HS-27A (cell line): ENCODE data around the gene MOCOS.

Experiments used
- DNase-seq: peaks from one replicate; pipeline ENCODE4 v3.0.0-alpha.2; 2012; ENCODE audit warnings: low read depth, missing footprints

MOCOS gene

DNA sequence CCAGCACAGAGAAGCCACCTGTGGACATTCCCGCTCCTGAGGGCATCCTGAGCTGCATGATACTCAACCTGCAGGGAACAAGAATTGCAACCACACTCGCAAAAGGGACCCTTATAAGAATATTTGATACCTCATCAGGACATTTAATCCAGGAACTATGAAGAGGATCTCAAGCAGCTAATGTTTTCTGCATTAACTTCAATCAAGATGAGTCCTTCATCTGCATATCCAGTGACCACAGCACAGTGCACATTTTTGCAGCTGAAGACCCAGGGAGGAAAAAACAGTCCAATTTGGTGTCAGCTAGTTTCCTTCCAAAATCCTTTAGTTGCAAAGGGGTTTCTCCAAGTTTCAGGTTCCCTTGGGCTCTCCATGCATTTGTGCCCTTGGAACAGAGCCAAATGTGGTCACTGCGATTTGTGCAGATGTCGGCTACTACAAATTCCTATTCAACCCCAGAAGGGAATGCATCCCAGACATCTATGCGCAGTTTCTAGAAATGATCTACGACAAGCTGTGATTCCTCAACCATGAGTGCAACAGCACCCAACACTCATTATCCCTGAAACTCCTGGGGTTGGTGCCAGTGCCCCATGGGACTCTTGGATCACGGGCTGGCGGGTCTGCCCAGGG, 86.9 kb downstream of the MOCOS start:
- no peak for DNase-seq

DNA sequence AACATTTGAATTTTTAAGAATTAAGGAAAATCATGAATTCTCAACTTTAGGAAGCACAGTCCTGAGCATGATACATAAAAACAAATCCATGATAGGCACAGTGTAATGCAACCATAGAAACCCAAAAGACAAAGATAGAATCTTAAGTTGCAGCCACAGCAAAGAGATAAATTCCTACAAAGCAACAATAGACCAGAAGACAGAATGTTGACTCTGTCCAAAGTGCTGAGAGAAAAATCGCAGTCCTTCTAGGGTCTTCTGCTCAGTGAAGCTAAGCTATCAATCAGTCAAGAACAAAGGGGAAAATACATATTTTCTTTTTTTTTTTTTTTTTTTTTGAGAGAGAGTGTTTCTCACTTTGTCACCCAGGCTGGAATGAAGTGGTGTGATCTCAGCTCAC, 88.3 kb downstream of the MOCOS start:
- no peak for DNase-seq

DNA sequence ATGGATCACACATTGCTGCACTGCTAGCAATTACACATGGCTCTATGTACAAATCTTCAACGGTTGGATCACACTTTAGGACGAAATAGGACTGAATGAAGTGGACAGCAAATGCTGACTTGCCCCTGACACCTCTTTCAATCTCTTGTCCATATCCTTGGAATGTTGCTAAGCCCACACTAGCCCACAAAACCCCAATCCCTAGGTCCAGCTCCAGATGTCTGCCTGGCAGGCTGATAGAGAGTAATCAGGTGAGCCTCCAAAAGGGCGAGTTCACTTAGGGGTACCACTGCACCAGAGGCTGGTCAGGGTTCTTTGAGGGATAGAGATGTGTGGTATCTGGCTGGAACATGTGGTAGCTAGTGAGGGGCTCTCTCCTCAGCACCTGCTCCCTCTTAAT, 91.7 kb downstream of the MOCOS start:
- DNase-seq, result no peak

DNA sequence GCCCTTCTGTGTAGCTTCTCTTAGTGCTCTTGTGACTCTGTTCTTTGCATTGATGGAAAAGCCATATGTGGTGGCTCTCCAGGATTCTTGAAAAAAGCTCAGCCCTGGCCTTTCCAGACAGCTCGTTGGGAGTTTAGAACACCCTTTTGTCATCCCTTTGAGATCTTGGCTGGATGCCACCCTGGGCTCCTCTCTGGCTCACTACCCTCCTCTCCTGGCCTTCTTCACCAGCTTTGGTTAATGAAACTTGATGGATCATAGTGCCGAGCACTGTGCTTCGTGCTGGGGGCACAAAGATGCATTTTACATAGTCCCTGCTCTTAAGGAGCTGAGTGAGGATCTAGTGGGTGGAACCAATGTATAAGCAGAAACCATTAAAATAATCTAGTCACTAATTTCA, 94.6 kb downstream of the MOCOS start:
- DNase-seq, result no peak

DNA sequence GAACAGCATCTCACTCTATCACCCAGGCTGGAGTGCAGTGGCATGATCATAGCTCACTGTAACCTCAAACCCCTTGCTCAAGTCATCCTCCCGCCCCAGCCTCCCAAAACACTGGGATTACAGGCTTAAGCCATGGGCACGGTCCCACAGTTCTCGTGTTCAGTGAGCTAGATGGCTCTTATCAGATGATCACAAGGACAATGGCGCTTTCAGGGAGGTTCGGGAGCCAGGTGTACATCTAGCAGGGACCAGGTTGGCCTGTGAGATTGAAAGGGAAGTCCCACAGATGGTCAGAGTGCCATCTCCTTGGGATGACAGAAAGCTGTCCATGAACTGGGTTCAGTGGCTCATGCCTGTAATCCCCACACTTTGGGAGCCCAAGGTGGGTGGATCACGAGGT, 96.2 kb downstream of the MOCOS start:
- DNase-seq, result no peak

DNA sequence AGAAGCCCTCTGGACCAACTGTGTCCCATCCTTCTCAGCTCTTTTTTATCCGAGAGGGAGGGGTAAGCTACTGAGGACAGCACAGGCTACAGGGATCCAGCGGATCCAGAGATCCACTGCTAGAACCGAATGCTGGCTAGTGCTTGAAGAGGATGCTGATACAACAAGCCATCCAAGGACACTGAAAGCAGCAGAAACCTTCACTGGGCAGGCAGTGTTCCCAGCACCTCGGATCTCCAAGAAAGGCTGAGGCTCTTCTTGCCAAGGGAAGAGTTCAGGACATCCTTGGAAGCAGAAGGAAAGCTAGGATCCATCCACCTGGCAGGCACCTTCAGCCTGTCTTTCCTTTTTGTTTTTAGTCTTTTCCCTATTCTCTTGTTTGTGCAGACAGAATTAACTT, 97.0 kb downstream of the MOCOS start:
- no peak for DNase-seq

DNA sequence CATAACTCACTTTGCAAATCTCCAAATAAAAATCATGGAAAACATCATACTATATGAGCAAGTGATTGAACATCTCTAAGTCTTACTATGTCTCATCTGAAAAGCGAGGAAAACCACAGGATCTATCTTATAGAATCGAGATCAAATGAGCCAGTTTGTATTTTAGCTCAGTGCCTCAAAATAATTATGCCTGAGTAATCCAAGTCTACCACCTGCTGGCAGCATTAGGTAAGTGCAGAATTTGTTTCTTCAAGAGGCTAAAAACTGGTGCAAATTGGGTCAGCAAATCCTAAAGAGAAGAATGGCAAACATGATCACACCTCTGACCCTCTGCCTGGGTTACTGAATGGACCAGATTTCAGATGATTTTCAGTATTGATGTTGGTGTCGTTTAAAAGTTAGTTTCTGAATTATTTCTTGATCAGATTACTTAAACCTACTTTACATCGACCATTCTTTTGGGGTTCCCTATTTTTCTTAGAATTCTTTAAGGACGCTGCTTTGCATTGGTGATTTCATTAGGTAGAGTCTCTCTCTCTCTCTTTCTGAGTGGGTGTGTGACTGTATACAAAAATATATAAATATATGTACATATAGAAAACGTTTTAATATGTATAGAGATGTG, 97.5 kb downstream of the MOCOS start:
- DNase-seq, result no peak

DNA sequence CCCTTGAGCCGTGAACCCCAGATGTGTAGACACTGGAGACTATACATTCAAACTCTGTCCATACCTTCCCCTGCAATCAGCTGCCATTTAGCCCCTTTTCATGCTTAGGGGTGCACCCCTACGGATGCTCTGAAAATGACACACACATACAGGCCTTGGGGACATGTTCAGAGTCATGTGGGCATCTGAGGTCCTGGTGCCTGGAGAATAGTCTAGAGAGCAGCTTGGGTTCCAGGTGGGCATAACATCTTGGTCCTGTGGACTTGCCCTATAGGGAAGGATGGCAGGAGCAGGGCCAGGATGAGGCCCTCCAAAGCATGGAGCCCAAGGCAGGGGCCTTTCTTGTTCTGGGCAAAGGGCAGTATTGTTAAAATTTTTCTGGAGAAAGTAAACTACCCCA, 100.4 kb downstream of the MOCOS start:
- no peak for DNase-seq

DNA sequence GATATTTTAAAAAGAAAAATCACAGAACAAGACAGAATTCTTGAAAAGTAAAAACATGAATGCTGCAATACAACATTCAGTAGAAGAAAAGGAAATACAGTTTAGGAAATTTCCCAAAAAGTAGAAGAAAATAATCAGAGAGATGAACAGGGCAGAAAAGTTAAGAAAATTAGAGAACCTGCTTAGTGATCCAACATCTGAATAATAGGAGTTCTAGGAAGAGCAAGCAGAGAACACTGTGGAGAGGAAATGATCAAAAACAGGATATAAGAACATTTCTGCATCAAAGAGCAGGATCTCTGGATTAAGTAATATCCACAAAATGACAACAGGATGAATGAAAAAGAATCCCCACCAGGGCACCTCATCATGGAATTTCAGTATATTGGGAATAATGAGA, 101.4 kb downstream of the MOCOS start:
- no peak for DNase-seq

DNA sequence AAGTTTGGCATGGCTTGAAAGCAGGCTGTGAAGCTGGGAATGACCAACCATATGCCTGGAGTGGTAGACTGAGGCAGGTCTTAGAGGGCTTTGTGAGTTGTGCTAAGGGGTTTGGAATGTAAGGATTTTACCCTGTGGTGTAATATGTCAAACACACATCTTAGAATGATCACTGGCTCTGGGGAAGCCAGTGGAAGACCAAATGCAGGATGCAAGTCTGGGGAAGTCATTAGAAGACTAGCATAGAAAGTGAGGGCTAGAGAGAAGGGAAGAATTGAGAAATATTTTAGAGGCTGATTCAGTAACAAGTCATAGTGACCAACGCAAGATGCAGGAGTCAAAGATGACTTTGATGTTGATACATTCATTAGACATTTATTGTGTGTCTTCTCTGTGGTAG, 106.7 kb downstream of the MOCOS start:
- DNase-seq, result no peak

DNA sequence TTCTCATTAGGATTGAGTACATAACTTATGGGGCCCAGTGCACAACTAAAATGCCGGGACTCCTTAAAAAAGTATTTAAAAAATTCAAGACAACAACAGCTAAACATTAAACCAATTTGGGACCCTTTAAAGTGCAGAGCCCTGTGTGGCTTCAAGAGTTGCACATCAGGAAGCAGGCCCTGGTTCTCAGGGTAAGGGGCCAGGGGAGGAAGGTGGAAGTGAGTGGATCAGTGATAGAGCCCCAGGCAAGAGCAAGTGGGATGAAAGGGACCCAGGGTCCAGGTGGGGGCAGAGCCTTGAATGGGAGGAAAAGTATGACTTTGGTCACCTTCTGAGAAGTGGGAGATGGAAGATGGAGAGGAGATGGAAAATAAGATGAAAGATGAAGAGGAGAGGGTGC, 107.9 kb downstream of the MOCOS start:
- DNase-seq, result no peak

DNA sequence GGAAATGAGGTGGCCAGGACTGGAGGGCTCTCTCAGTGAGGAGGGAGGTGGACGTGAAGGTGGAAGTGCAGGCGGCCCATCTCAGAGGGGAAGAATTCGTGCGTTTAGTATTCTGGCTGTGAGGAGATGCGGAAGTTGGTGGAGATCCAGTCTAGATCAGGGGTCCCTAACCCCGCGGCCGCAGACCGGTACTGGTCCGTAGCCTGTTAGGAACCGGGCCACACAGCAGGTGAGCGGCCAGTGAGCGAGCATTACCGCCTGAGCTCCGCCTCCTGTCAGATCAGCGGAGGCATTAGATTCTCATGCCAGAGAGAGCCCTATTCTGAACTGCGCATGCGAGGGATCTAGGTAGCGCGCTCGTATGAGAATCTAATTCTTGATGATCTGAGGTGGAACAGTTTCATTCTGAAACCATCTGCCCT, 108.6 kb downstream of the MOCOS start:
- DNase-seq, result no peak

DNA sequence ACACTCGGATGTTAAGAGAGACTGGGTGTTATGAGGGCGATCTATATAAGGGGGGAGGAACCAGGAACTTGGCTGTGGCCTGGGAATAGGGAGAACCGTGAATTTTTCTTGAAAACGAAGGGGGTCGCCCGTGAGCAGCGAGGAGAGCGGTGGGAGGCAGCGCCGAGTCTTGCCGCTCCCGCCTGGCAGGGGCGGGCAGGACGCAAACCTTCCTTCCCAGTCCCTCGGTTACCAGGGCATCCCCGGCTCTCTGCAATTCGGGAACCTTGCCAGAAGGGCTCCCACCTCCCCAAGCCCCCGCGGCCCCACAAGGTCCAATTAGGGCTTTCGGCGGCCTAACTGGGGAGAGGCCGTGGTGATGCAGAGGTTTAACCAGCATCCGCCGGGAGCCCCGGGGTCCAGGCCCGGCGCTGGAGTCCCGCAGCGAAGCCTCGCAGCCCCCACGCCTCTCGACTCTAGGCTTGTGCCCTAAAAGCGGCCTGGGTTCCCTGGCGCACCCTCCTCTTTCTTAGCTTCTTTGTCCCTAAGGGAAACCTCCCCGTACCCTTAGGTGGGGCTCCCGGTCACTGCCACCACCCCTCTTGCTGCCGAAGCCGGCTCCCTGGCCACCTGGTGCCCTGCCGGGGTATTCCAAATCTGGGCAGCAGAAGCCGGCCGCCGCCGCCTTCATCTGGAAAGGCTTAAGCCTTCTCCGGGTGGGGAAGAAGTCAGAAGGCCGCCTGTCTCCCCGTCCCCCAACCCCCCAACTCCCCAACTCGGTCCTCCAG, 109.5 kb downstream of the MOCOS start:
- DNase-seq, result no peak

DNA sequence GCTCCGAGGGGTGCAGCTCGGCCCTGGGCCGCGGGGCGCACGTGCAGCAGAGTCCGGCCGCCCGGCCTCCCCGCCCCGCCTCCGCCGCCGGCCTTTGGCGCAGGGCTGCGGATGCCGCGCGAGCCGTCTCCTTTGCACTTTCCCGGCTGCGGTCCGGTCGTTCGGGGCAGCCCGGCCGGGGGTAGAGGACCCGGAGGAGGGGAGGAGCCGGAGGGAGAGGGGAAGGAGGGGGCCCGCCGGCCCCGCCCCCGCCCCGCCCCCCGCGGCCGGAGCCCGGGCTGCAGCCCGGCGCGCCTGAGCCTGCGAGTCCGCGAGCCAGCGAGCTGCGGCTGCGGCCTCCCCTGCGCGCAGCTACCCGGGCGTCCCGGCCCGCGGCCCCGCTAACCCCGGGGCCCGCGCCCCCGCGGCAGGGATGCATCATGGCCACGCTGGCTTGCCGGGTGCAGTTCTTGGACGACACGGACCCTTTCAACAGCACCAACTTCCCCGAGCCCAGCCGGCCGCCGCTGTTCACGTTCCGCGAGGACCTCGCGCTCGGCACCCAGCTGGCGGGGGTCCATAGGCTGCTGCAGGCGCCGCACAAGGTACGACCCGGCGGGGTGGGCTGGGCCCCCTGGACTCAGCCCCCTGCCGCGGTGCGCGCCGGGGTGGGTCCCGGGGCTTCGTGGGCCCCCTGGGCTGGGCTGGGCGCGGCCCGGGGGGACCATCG, 110.3 kb downstream of the MOCOS start, which contains the start of gene FHOD3:
Gene FHOD3, plus strand, starts transcription at position 297 of the 709 bp plus-strand sequence. Its CDS starts 123 bp downstream, at position 420.
- DNase-seq, result no peak

DNA sequence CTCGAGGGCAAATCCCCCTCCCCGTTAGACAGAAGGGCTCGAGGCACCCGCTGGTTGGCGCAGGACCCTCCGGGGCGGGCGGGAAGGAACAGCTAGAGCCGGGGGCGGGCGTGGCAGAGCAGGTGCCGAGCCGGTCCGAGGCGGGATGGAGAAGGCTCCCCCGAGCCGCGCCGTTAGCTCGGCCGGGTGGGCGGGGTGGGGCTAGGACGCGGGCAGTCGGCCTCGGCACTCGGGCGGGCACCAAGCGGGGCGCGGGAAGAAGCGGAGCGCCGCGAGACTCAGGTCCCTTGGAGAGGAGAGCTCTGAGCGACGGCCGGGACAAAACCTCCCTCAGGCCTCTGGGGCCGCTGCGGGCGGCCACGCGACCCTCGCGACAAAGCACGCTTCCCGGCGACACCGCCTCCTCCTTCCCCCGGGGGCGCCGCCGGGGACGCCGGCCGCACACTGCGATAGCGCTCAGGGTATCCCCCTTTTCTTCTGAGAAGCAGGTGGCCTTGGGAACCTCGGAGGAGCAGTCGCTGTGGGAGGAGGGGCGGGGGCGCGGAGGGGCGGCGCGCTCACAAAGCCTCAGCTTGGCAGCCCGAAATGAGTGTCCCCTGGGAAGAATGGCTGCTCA, 110.9 kb downstream of the MOCOS start:
- DNase-seq, result no peak

DNA sequence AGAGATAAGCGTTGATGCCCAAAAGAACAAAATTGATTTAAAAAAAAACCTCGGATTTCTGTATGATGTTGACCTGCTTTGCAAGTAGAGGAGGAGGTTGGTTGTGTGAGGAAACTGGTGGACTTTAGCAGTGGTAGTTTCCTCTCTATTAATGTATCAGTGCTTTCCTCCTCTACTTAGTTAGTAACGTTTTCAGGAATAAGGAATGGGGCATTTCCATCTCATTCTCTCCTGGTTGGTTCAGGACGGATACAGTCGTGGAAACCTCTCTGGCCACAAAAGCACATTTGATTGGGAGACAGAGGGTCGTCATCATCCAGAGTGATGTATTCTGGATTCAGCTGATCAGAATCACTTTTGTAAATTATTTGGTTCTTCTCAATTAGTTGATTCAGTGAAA, 111.7 kb downstream of the MOCOS start:
- DNase-seq, result no peak

DNA sequence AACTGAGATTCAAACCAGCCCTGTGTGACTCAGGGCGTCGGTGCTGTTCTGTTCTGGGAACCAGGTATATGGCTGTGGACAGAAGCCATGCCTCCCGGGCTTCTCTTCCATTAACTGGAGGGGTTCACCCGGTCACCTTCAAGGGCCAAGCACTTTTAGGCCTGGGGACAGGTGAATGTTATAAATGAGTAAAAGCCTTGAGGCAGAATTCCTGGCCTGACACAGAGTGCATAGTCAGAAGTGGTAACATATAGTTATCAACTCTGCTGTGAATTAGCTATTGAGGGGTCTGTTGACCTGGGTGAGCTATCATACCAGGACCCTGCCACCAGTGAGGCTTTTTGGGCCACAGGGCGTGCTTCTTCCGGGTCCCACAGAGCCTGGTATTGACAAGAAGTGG, 112.9 kb downstream of the MOCOS start:
- DNase-seq, result no peak

DNA sequence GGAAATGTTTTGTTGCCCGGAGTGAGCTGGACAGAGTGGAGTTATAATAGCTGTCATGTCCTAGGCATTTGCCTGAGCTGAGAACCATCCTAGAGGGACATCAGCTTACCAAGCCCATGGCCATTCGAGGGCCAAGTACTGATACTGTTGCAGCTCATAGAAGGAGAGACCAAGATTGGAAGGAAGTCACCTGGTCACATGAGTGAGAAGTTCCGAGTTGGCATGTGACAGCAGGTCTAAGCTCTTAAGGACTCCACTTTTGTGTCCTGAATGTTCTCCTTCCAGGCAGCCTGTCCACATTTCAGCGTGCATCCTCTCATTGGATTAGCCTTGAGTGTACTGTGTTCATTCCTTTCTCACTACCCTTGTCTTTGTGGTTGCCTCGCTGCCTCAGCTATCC, 114.6 kb downstream of the MOCOS start:
- DNase-seq, result no peak

DNA sequence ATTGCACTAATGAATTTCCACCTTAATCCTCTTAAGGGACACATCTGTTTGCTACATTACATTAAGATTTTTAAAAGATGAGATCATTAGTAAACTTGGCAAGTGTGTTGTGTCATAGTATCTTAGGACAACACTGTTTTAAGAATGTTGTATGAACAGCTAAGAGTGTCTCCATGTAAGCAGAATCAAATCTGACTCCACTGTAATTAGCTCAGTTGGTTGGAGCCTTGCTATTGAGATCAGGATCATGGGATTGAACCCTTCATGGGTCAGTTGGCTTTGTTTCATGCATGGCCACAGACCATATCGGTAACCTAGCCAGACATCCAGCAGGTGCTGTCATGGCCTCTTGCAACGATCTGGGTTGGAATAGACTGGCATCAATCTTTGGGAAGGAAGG, 115.4 kb downstream of the MOCOS start:
- DNase-seq, result no peak

DNA sequence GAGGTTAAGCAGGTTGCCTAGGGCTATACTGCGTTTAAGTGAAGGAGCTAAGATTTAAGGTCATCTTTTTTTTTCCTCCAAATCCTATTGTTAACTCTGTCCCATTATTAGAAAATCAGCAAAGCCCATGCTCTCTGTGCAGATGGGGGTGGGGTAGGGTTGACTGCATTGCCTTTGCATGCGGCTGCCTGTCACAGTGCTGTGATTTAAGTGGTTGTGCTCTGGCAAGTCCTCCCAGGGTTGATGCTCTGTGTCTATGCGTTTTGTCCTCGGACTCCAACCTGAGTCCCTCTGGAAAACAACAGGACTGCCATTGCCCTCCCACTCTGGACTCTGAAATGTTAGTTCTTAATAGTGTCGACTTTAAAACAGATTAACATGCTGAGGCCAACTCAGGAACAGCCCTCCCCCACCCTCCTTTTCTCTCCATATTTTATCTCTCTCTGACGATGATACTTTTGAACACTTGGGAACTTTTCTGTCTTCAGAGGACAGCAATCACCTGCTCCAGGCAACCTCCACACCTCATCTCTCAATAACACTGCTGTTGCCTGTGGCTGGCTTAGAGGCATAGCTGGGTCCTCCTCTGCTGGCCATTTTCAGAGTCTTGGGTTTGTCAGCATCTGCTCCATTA, 116.0 kb downstream of the MOCOS start:
- DNase-seq, result no peak

DNA sequence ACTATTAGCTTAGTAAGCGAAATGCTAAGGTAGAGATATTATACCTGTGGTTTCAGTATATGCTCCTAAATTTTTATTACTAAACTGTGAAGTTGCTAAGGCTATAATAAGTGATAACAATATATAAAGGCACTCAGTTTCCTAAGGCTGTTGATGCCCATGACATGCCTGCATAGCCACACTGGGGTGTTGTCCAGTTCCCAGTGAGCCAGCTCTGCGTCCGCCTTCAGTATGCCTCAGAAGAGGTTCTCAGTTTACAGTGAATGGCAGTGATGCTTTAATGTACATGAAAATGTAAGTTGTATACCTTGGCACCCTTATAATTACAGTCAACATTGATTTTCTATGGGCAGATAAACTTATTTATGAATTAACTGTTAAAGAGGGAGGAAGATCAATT, 117.4 kb downstream of the MOCOS start:
- DNase-seq, result no peak

DNA sequence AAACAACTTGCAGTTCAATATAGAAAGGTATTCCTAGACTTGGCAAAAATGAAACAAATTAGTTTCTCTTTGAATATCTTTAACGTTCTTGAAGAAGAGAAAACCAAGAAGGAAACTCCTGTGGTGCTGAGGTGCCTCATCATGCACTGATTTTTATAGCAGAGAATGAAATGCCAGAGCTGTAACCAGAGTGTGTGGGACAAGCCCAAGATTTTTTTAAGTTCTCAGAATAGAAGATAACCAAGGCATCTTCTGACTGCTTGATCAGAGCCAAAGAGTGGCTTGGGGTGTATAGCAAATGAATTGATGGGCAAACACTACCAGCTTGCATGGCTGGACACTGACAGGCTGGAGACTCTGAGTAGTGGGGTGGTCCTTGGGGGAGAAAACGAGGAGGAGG, 118.1 kb downstream of the MOCOS start:
- no peak for DNase-seq
